SK-N-SH (cell line): ENCODE results near the gene FOXO1. TPM values are rescaled to one million over a fixed set of nuclear protein-coding genes. Genes with fewer than 3 reads are reported as not detected.

Source experiments
- CTCF ChIA-PET: fragments of 300-600, 350-600 bp; formaldehyde crosslinking; extraction: SDS; loops from one replicate; lab custom pipeline; 2021; lab: Yijun Ruan, JAX
- POLR2A ChIA-PET: fragments of 350-600 bp; sonication (Branson Sonifier 250); formaldehyde crosslinking; extraction: SDS; loops from one replicate; lab custom pipeline; 2020; ENCODE audit warnings: antibody characterized with exemption, inconsistent platforms; lab: Yijun Ruan, JAX
- DNase-seq: peaks from one replicate; pipeline ENCODE4 v3.0.0; 2012
- H2AFZ ChIP-seq: fragments of 200-600 bp; sonication (generic); 2 replicates; pipeline ENCODE4 v1.8.1; 2016; ENCODE audit warnings: antibody characterized with exemption, mild to moderate bottlenecking, low read depth
- H3F3A ChIP-seq: fragments of 200-600 bp; sonication (generic); replicated peaks from 2 replicates; pipeline ENCODE3; 2016; ENCODE audit warnings: antibody characterized with exemption, mild to moderate bottlenecking; ENCODE audit not compliant: insufficient read depth
- H3K27ac ChIP-seq, 2 experiments: fragments of 200-500 bp in 1 of 2; fragments of 200-600 bp in 1 of 2; sonication (Bioruptor generic) in 1 of 2; sonication (generic), shearing (Covaris generic) in 1 of 2; 2 replicates each; pipeline versions ENCODE4 v1.5.1 to v1.6.1; 2014 to 2016; ENCODE audit warnings: low read depth in 2 of 2, inconsistent platforms in 1 of 2, low read length in 1 of 2, mild to moderate bottlenecking in 1 of 2, mixed read lengths in 1 of 2
- H3K27me3 ChIP-seq: fragments of 200-600 bp; sonication (generic), shearing (Covaris generic); 2 replicates; pipeline ENCODE4 v1.6.1; 2016; ENCODE audit warnings: mixed run types; ENCODE audit not compliant: insufficient read depth
- H3K36me3 ChIP-seq, 2 experiments: fragments of 200-500 bp in 1 of 2; fragments of 200-600 bp in 1 of 2; sonication (Bioruptor generic) in 1 of 2; sonication (generic) in 1 of 2; replicated peaks in 1 of 2; 2 replicates each; pipeline versions ENCODE3 to v1.5.1; 2014 to 2016; ENCODE audit warnings: low read length in 1 of 2, mild to moderate bottlenecking in 1 of 2; ENCODE audit not compliant: insufficient read depth in 2 of 2, control insufficient read depth in 1 of 2
- H3K4me1 ChIP-seq, 2 experiments: fragments of 200-500 bp in 1 of 2; fragments of 200-600 bp in 1 of 2; sonication (Bioruptor generic) in 1 of 2; sonication (generic), shearing (Covaris generic) in 1 of 2; 2 replicates each; pipeline versions ENCODE4 v1.5.1 to v1.6.1; 2014 to 2016; ENCODE audit warnings: low read depth in 1 of 2, low read length in 1 of 2, mixed run types in 1 of 2; ENCODE audit not compliant: insufficient read depth in 2 of 2, control insufficient read depth in 1 of 2
- H3K4me2 ChIP-seq: fragments of 200-600 bp; sonication (generic), shearing (Covaris generic); 2 replicates; pipeline ENCODE4 v1.6.1; 2017; ENCODE audit warnings: mixed run types
- H3K4me3 ChIP-seq, 2 experiments: fragments of 200-500 bp in 1 of 2; fragments of 200-600 bp in 1 of 2; sonication (Bioruptor generic) in 1 of 2; sonication (generic), shearing (Covaris generic) in 1 of 2; 2 replicates each; pipeline versions ENCODE4 v1.5.1 to v1.8.1; 2014 to 2016; ENCODE audit warnings: low read depth in 2 of 2, inconsistent platforms in 1 of 2, low read length in 1 of 2, mild to moderate bottlenecking in 1 of 2, mixed read lengths in 1 of 2, moderate library complexity in 1 of 2
- H3K79me2 ChIP-seq: fragments of 200-600 bp; sonication (generic); 2 replicates; pipeline ENCODE4 v1.8.1; 2017; ENCODE audit warnings: mild to moderate bottlenecking; ENCODE audit not compliant: insufficient read depth
- H3K9ac ChIP-seq: fragments of 200-600 bp; sonication (generic); 2 replicates; pipeline ENCODE4 v1.6.1; 2017; ENCODE audit warnings: mixed run types
- H3K9me2 ChIP-seq: fragments of 200-600 bp; sonication (generic); 2 replicates; pipeline ENCODE4 v1.6.1; 2017; ENCODE audit warnings: mixed run types
- H3K9me3 ChIP-seq: fragments of 200-600 bp; sonication (generic); 2 replicates; pipeline ENCODE4 v1.6.1; 2017; ENCODE audit warnings: mixed run types, mild to moderate bottlenecking, moderate library complexity
- H4K20me1 ChIP-seq: fragments of 200-600 bp; sonication (generic); 2 replicates; pipeline ENCODE4 v1.6.1; 2017; ENCODE audit warnings: mild to moderate bottlenecking, mixed run types; ENCODE audit not compliant: insufficient read depth
- EP300 ChIP-seq, 2 experiments: IDR thresholded peaks; 2 replicates each; pipeline versions ENCODE4 v1.4.0 to v1.6.1; 2012; ENCODE audit warnings: borderline replicate concordance in 1 of 2, low read depth in 1 of 2, low read length in 1 of 2
- EZH2phosphoT487 ChIP-seq: fragments of 200-600 bp; sonication (generic); IDR thresholded peaks from 2 replicates; pipeline ENCODE4 v1.6.1; 2017; ENCODE audit warnings: low read depth, mixed run types, mild to moderate bottlenecking, antibody characterized with exemption, moderate library complexity, borderline replicate concordance
- FOXJ3 ChIP-seq: sonication (generic); formaldehyde crosslinking; IDR thresholded peaks from 2 replicates; pipeline ENCODE4 v1.5.1; 2020; ENCODE audit warnings: mild to moderate bottlenecking, missing genetic modification reagents
- FOXM1 ChIP-seq: IDR thresholded peaks from 2 replicates; pipeline ENCODE4 v1.4.0; 2012; ENCODE audit warnings: low read depth, mild to moderate bottlenecking
- GABPA ChIP-seq: IDR thresholded peaks from 2 replicates; pipeline ENCODE4 v1.4.0; 2012; ENCODE audit warnings: low read depth, mild to moderate bottlenecking
- GATA2 ChIP-seq: sonication (generic); formaldehyde crosslinking; IDR thresholded peaks from 2 replicates; pipeline ENCODE4 v1.5.0; 2020; ENCODE audit warnings: mild to moderate bottlenecking, missing genetic modification reagents
- IRF3 ChIP-seq: fragments of 150-350 bp; IDR thresholded peaks from 2 replicates; pipeline ENCODE4 v1.6.1; 2016; ENCODE audit warnings: mild to moderate bottlenecking, low read depth, low read length
- JUND ChIP-seq: IDR thresholded peaks from 2 replicates; pipeline ENCODE4 v1.4.0; 2012
- NFIC ChIP-seq: IDR thresholded peaks from 2 replicates; pipeline ENCODE4 v1.4.0; 2012; ENCODE audit warnings: borderline replicate concordance
- NRF1 ChIP-seq: IDR thresholded peaks from 2 replicates; pipeline ENCODE4 v1.6.1; 2012; ENCODE audit warnings: low read depth, mild to moderate bottlenecking, low read length
- REST ChIP-seq: IDR thresholded peaks from 2 replicates; pipeline ENCODE4 v1.6.1; 2012; ENCODE audit warnings: mild to moderate bottlenecking, low read depth, low read length, moderate library complexity
- SIN3A ChIP-seq: IDR thresholded peaks from 2 replicates; pipeline ENCODE4 v1.6.1; 2012; ENCODE audit warnings: low read depth, mild to moderate bottlenecking, low read length, moderate library complexity, borderline replicate concordance
- SMC3 ChIP-seq: IDR thresholded peaks from 2 replicates; pipeline ENCODE4 v1.6.1; 2012; ENCODE audit warnings: low read depth, low read length, improper control_type of control experiment
- TCF12 ChIP-seq: IDR thresholded peaks from 2 replicates; pipeline ENCODE4 v1.4.0; 2012
- USF1 ChIP-seq: IDR thresholded peaks from 2 replicates; pipeline ENCODE4 v1.4.0; 2012; ENCODE audit warnings: low read depth, borderline replicate concordance
- USF2 ChIP-seq: fragments of 150-350 bp; IDR thresholded peaks from 2 replicates; pipeline ENCODE4 v1.6.1; 2017; ENCODE audit warnings: antibody characterized with exemption, low read length, low read depth, borderline replicate concordance
- WGBS: methylation state at CpG from one replicate; pipeline ENCODE4 v1.1.6; 2017; ENCODE audit warnings: low lambda C conversion rate; 5-methylcytosine and 5-hydroxymethylcytosine counted together
- polyA plus RNA-seq, 3 experiments: library from polyadenylated mRNA; depleted of rRNA; stranded (reverse); fragments of >200 nt; gene quantifications; 2 replicates each; pipeline ENCODE4 v1.2.3, GENCODE V29; 2012
- TF ChIP-seq, protein P1 (sequence below): IDR thresholded peaks from 2 replicates; pipeline ENCODE4; 2012
- TF ChIP-seq, protein P2 (sequence below): fragments of 200-600 bp; sonication (generic); IDR thresholded peaks from 2 replicates; pipeline ENCODE4 v1.6.1; 2017; ENCODE audit warnings: antibody characterized with exemption, mild to moderate bottlenecking, moderate library complexity
- TF ChIP-seq, protein P3 (sequence below): IDR thresholded peaks from 2 replicates; pipeline ENCODE4 v1.4.0; 2012; ENCODE audit warnings: low read depth, borderline replicate concordance
- TF ChIP-seq, protein P4 (sequence below): IDR thresholded peaks from 2 replicates; pipeline ENCODE4 v1.4.0; 2012; ENCODE audit warnings: low read depth

Gene FOXO1
- polyA plus RNA-seq, 1 of the 3 experiments (the other 2 are of a cell fraction) = 1.8 TPM

- Histone ChIP-seq H3K9me2 (no peaks in the 10 kb centered on the region), H3K27ac (no peak overlapping the region), H3K79me2 (no peaks in the 10 kb centered on the region), H4K20me1 (no peaks in the 10 kb centered on the region), H3F3A (no peaks in the 10 kb centered on the region), H3K4me3 (no peak overlapping the region), H2AFZ (no peak overlapping the region), H3K27me3 (no peaks in the 10 kb centered on the region), H3K4me2 (no peak overlapping the region), H3K9me3 (no peaks in the 10 kb centered on the region), H3K4me1 (no peaks in the 10 kb centered on the region), H3K9ac (no peak overlapping the region), H3K36me3 (no peaks in the 10 kb centered on the region)
- POLR2A ChIA-PET = no interaction called here
- TF ChIP-seq IRF3 (no peak), FOXJ3 (CRISPR knock-in tag) (no peak), USF2 (no peak), USF1 (no peak), GATA2 (CRISPR knock-in tag) (no peak), NFIC (no peak), SMC3 (no peak), EP300 (IDR thresholded peaks at IDR 0.05; ENCODE audit: borderline replicate concordance in 1 of 2, low read depth in 1 of 2, low read length in 1 of 2) (no peak), TCF12 (no peak), REST (no peak), NRF1 (no peak), SIN3A (no peak), EZH2phosphoT487 (no peak), FOXM1 (no peak), GABPA (no peak), JUND (no peak)
- TF ChIP-seq, protein P1, sequence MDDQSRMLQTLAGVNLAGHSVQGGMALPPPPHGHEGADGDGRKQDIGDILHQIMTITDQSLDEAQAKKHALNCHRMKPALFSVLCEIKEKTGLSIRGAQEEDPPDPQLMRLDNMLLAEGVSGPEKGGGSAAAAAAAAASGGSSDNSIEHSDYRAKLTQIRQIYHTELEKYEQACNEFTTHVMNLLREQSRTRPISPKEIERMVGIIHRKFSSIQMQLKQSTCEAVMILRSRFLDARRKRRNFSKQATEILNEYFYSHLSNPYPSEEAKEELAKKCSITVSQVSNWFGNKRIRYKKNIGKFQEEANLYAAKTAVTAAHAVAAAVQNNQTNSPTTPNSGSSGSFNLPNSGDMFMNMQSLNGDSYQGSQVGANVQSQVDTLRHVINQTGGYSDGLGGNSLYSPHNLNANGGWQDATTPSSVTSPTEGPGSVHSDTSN = no peak
- TF ChIP-seq, protein P2, sequence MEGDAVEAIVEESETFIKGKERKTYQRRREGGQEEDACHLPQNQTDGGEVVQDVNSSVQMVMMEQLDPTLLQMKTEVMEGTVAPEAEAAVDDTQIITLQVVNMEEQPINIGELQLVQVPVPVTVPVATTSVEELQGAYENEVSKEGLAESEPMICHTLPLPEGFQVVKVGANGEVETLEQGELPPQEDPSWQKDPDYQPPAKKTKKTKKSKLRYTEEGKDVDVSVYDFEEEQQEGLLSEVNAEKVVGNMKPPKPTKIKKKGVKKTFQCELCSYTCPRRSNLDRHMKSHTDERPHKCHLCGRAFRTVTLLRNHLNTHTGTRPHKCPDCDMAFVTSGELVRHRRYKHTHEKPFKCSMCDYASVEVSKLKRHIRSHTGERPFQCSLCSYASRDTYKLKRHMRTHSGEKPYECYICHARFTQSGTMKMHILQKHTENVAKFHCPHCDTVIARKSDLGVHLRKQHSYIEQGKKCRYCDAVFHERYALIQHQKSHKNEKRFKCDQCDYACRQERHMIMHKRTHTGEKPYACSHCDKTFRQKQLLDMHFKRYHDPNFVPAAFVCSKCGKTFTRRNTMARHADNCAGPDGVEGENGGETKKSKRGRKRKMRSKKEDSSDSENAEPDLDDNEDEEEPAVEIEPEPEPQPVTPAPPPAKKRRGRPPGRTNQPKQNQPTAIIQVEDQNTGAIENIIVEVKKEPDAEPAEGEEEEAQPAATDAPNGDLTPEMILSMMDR = no peak
- TF ChIP-seq, protein P3, sequence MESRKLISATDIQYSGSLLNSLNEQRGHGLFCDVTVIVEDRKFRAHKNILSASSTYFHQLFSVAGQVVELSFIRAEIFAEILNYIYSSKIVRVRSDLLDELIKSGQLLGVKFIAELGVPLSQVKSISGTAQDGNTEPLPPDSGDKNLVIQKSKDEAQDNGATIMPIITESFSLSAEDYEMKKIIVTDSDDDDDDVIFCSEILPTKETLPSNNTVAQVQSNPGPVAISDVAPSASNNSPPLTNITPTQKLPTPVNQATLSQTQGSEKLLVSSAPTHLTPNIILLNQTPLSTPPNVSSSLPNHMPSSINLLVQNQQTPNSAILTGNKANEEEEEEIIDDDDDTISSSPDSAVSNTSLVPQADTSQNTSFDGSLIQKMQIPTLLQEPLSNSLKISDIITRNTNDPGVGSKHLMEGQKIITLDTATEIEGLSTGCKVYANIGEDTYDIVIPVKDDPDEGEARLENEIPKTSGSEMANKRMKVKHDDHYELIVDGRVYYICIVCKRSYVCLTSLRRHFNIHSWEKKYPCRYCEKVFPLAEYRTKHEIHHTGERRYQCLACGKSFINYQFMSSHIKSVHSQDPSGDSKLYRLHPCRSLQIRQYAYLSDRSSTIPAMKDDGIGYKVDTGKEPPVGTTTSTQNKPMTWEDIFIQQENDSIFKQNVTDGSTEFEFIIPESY = no peak
- TF ChIP-seq, protein P4, sequence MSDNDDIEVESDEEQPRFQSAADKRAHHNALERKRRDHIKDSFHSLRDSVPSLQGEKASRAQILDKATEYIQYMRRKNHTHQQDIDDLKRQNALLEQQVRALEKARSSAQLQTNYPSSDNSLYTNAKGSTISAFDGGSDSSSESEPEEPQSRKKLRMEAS = no peak
- WGBS = 94% methylated on average over 4 of the region's 4 CpGs
- DNase-seq = no peak
- CTCF ChIA-PET = interaction anchor here (1.3 kb wide), 1 partner anchor 9 kb away, joined by 4 read pairs; no protein-coding TSS in a partner anchor
These were observed 132.0 kb downstream of the FOXO1 start for GRCh38 chr13:40534456-40534855.
